SU-DHL-6 (cell line): Measurements from ENCODE around the gene CIART.

Experiments used
- H2AFZ ChIP-seq: fragments of 200-600 bp; sonication (generic); 2 replicates; pipeline ENCODE4 v1.6.1; 2014; ENCODE audit warnings: low read depth, mild to moderate bottlenecking, moderate library complexity, mixed read lengths, antibody characterized with exemption, low read length; ENCODE audit not compliant: severe bottlenecking
- H3F3A ChIP-seq: fragments of 200-600 bp; shearing (Covaris generic); 2 replicates; pipeline ENCODE4 v1.6.0; 2016; ENCODE audit warnings: antibody characterized with exemption, mild to moderate bottlenecking; ENCODE audit not compliant: insufficient read depth
- H3K27ac ChIP-seq: fragments of 200-600 bp; sonication (generic); 2 replicates; pipeline ENCODE4 v1.5.1; 2016; ENCODE audit warnings: low read depth, mild to moderate bottlenecking, low read length, moderate library complexity, mixed read lengths
- H3K27me3 ChIP-seq: fragments of 200-600 bp; sonication (generic), shearing (Covaris generic); 2 replicates; pipeline ENCODE4 v1.6.0; 2014; ENCODE audit warnings: mild to moderate bottlenecking, low read length
- H3K36me3 ChIP-seq: fragments of 200-600 bp; sonication (generic); 2 replicates; pipeline ENCODE4 v1.6.1; 2014; ENCODE audit warnings: mild to moderate bottlenecking, low read length, mixed read lengths
- H3K4me2 ChIP-seq: fragments of 300-600, 200-600 bp; shearing (Covaris generic), sonication (generic); 2 replicates; pipeline ENCODE4 v1.6.0; 2014; ENCODE audit warnings: low read length, low read depth, mild to moderate bottlenecking; ENCODE audit not compliant: poor library complexity, severe bottlenecking
- H3K4me3 ChIP-seq: fragments of 200-600 bp; sonication (generic); 2 replicates; pipeline ENCODE4 v1.5.1; 2014; ENCODE audit warnings: antibody characterized with exemption, low read length, mild to moderate bottlenecking, mixed read lengths; ENCODE audit not compliant: insufficient read depth, poor library complexity, severe bottlenecking
- H3K79me2 ChIP-seq: fragments of 200-600 bp; sonication (generic); 2 replicates; pipeline ENCODE4 v1.6.1; 2014; ENCODE audit warnings: mild to moderate bottlenecking, low read length, moderate library complexity; ENCODE audit not compliant: insufficient read depth
- H3K9ac ChIP-seq: fragments of 200-600 bp; sonication (generic); 2 replicates; pipeline ENCODE4 v1.7.0; 2014; ENCODE audit warnings: mild to moderate bottlenecking, low read length
- H3K9me2 ChIP-seq: fragments of 200-600 bp; sonication (generic); replicated peaks from 2 replicates; pipeline ENCODE4 v1.6.1; 2014; ENCODE audit warnings: low read length; ENCODE audit not compliant: insufficient read depth
- H3K9me3 ChIP-seq: fragments of 200-600 bp; sonication (generic); 2 replicates; pipeline ENCODE4 v1.6.1; 2014; ENCODE audit warnings: low read length, mixed read lengths; ENCODE audit not compliant: insufficient read depth
- H4K20me1 ChIP-seq: fragments of 200-600 bp; sonication (generic); 2 replicates; pipeline ENCODE4 v1.6.1; 2014; ENCODE audit warnings: low read depth, mild to moderate bottlenecking, antibody characterized with exemption, low read length, moderate library complexity, mixed read lengths
- EZH2phosphoT487 ChIP-seq: fragments of 200-600 bp; sonication (generic), shearing (Covaris generic); conservative IDR thresholded peaks from 2 replicates; pipeline ENCODE4 v1.6.1; 2018; ENCODE audit warnings: mild to moderate bottlenecking, antibody characterized with exemption, low read length, moderate library complexity, mixed read lengths
- TF ChIP-seq, protein P1 (sequence below): fragments of 200-600 bp; sonication (generic); IDR thresholded peaks from one replicate; pipeline ENCODE4 v1.5.1; 2017; ENCODE audit warnings: antibody characterized with exemption, mild to moderate bottlenecking, low read length, moderate library complexity; ENCODE audit not compliant: insufficient read depth, poor library complexity, severe bottlenecking

The CIART gene

DNA sequence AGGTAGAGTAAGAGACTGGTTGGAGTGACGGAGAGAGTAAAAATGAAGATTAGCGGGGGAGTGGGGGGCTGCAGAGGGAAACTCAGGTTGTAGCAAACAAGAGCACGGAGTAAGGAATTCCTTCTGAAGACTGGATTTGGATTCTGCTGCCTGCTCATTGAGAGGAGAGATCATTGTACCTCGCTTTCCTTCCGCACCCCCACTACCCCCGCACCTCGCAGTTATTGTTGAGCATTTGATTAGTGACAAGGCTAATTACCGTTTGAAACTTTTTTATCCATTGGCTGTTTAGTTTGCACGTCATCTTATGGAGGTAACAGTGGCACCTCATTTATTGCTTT is 39.4 kb downstream of the CIART start:
- H3K27ac ChIP-seq: peak overlapping the region; percentile 44
- H3K4me3 ChIP-seq: peak overlapping the region; percentile 67
- H3K9me3 ChIP-seq: no peaks in the 10 kb centered on the region
- peak overlapping the region; percentile 86 for H3K4me2 ChIP-seq
- TF ChIP-seq EZH2phosphoT487: no peak
- TF ChIP-seq, protein P1, sequence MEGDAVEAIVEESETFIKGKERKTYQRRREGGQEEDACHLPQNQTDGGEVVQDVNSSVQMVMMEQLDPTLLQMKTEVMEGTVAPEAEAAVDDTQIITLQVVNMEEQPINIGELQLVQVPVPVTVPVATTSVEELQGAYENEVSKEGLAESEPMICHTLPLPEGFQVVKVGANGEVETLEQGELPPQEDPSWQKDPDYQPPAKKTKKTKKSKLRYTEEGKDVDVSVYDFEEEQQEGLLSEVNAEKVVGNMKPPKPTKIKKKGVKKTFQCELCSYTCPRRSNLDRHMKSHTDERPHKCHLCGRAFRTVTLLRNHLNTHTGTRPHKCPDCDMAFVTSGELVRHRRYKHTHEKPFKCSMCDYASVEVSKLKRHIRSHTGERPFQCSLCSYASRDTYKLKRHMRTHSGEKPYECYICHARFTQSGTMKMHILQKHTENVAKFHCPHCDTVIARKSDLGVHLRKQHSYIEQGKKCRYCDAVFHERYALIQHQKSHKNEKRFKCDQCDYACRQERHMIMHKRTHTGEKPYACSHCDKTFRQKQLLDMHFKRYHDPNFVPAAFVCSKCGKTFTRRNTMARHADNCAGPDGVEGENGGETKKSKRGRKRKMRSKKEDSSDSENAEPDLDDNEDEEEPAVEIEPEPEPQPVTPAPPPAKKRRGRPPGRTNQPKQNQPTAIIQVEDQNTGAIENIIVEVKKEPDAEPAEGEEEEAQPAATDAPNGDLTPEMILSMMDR: no peak
- no peaks in the 10 kb centered on the region for H4K20me1 ChIP-seq
- peaks cover 43% of the 10 kb centered on the region for H3K79me2 ChIP-seq
- no peaks in the 10 kb centered on the region for H3K27me3 ChIP-seq
- no peaks in the 10 kb centered on the region for H3K9me2 ChIP-seq
- H3K9ac ChIP-seq: peak overlapping the region; percentile 87
- H3F3A ChIP-seq: no peaks in the 10 kb centered on the region
- H2AFZ ChIP-seq: peak overlapping the region; percentile 46
- peaks cover 20% of the 10 kb centered on the region for H3K36me3 ChIP-seq

DNA sequence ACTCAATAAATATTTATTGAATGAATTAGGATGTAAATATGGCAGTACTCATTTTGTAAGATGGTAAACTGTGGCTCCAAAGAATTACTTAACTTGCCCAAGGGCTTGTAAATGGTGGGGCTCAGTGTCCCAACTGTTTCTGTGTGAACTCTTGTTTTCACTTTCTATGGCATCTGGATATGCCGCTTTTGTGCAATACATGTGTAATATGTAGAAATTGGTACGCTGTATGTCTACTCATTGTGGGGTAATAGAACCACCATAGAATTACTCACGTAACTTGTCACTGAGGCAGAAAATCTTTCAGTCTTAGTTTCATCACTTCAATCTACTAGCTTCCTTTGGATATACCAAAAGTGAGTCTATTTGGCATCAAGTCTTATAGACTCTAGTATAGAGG is 40.0 kb downstream of the CIART start:
- Histone ChIP-seq H3K27ac (0 out of 2 replicates have a peak overlapping the region, but pooled peaks have one; percentile 44), H3K4me3 (peak overlapping the region; percentile 67), H3K36me3 (peaks cover 20% of the 10 kb centered on the region), H3K4me2 (peak overlapping the region; percentile 86), H3K27me3 (no peaks in the 10 kb centered on the region), H3K79me2 (peaks cover 43% of the 10 kb centered on the region), H3F3A (no peaks in the 10 kb centered on the region), H3K9ac (peak overlapping the region; percentile 87), H3K9me3 (no peaks in the 10 kb centered on the region), H4K20me1 (no peaks in the 10 kb centered on the region), H2AFZ (no peak overlapping the region), H3K9me2 (no peaks in the 10 kb centered on the region)
- TF ChIP-seq, protein P1: no peak
- no peak for TF ChIP-seq EZH2phosphoT487

DNA sequence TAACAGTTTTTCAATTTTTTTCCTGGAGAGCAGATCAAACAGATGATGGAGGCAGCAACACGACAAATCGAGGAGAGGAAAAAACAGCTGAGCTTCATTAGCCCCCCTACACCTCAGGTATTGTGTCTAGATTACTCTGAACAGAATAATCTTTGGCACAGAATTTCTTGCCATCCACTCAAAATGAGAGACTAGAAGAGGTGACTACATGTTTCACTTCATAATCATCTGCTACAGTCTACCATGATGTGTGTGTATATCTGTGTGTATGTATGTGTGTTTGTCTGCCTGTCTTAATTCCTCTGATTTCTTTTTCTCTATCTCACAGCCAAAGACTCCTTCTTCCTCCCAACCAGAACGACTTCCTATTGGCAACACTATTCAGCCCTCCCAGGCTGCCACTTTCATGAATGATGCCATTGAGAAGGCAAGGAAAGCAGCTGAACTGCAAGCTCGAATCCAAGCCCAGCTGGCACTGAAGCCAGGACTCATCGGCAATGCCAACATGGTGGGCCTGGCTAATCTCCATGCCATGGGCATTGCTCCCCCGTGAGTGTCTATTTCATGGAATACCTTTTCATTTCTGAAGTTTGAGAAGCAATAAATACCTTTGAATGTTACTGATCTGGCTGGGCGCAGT is 50.4 kb downstream of the CIART start:
- H3K4me3 ChIP-seq: no peak overlapping the region
- no peaks in the 10 kb centered on the region for H3K9me3 ChIP-seq
- no peaks in the 10 kb centered on the region for H3K27me3 ChIP-seq
- no peaks in the 10 kb centered on the region for H3K79me2 ChIP-seq
- no peak for TF ChIP-seq EZH2phosphoT487
- TF ChIP-seq, protein P1: no peak
- no peaks in the 10 kb centered on the region for H4K20me1 ChIP-seq
- no peaks in the 10 kb centered on the region for H3F3A ChIP-seq
- H3K36me3 ChIP-seq: peaks cover 31% of the 10 kb centered on the region
- no peak overlapping the region for H3K4me2 ChIP-seq
- H2AFZ ChIP-seq: no peak overlapping the region
- no peak overlapping the region for H3K9ac ChIP-seq
- H3K27ac ChIP-seq: no peak overlapping the region
- H3K9me2 ChIP-seq: no peaks in the 10 kb centered on the region
